ENCODE measurements around the gene SNX1.

SNX1 gene

DNA sequence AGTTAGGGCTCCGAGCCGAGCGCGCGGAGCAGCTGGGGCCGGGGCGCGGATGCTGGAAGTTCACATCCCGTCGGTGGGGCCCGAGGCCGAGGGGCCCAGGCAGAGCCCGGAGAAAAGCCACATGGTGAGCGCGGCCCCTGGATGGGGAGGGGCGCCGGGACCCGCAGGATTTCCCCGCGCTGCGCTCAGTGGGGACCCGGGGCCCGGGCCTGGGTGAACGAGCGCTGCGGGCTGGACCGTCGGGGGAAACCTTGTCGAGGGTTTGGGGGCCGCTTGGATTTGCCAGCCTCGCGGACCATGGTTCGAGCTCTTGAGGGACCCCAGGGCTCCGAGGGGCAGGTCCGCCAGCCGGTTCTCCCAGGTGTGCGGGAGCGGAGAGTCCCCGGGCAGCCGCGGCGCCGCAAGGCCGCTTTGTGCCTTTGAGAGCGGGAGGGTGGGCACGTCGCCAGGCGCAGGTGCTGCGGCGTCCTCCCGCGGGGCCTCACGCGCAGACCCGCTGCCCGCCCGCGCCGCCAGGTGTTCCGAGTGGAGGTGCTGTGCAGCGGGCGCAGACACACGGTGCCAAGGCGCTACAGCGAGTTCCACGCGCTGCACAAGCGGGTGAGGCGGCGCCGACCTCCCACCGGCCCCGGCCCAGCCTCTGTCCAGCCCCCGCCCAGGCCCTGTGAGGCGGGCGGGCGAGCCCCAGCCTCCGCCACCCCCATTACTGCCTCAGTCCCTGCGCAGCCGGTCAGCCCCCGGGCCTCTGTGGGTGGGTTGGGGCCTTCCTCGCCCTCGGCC lies 56.1 kb downstream of the SNX1 start, which contains the start of gene SNX22:
Gene SNX22, plus strand, starts transcription at position 5 of the 780 bp plus-strand sequence. Its CDS starts 45 bp downstream, at position 50.
- Mint-ChIP-seq H3K27me3 (peaks cover 42% of the 10 kb centered on the region), H3K9me3 (no peaks in the 10 kb centered on the region), H3K27ac (no peak within 1 kb of the TSS), H3K4me1 (peaks cover 38% of the 10 kb centered on the region), H3K36me3 (peaks cover 14% of the 10 kb centered on the region), H3K4me3 (peak within 1 kb of the TSS; percentile 77)
- DNase-seq = peak; percentile 51
- CTCF ChIA-PET = interaction anchor here (0.5 to 2.8 kb wide), 5 partner anchors 11 to 915 kb away, joined by 4 to 28 read pairs (median 5); partner anchors contain the start of gene PPIB

DNA sequence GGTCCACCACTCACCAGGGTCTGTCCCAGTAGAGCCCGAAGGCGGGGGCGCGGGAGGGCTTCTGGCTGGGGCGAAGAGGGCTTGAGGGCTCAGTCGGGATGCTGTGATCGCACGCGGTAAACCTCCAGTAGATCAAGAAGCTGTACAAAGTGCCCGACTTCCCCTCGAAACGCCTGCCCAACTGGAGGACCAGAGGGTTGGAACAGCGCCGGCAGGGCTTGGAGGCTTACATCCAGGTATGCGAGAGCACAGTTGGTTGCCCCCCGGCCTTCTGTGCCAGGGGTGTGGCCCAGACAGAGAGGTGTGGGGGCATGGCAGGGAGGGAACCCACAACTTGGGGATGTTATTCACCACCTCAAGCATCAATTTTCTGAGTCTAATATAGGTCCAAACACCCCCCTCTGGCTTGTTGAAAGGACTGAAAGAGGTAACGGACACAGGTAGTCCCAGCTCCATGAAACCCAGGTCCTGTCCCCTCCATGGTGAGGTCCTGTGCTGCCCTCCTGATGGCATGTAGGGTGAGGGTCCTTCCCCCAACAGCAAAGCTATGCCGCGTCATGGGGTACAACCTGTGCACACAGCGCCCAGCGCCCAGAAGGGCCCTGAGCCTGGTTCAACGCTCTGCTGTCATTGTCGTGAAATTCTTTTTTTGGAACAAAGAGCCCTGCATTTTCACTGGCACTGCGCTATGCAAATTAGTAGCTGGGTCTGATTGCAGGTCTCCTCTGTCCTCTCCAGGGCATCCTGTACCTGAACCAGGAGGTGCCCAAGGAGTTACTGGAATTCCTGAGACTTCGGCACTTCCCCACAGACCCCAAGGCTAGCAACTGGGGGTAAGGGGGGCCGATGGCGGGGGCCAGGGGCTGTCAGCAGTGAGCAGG lies 57.0 kb downstream of the SNX1 start:
- Mint-ChIP-seq H3K27me3 (peaks cover 42% of the 10 kb centered on the region), H3K4me1 (peaks cover 38% of the 10 kb centered on the region), H3K36me3 (peaks cover 21% of the 10 kb centered on the region), H3K27ac (no peak overlapping the region), H3K9me3 (no peaks in the 10 kb centered on the region), H3K4me3 (peak overlapping the region; percentile 48)
- peak; percentile 28 for DNase-seq
- CTCF ChIA-PET = interaction anchor here (0.5 to 2.8 kb wide), 17 partner anchors 8 to 914 kb away, joined by 3 to 28 read pairs (median 5); partner anchors contain the start of genes CIAO2A and PPIB

DNA sequence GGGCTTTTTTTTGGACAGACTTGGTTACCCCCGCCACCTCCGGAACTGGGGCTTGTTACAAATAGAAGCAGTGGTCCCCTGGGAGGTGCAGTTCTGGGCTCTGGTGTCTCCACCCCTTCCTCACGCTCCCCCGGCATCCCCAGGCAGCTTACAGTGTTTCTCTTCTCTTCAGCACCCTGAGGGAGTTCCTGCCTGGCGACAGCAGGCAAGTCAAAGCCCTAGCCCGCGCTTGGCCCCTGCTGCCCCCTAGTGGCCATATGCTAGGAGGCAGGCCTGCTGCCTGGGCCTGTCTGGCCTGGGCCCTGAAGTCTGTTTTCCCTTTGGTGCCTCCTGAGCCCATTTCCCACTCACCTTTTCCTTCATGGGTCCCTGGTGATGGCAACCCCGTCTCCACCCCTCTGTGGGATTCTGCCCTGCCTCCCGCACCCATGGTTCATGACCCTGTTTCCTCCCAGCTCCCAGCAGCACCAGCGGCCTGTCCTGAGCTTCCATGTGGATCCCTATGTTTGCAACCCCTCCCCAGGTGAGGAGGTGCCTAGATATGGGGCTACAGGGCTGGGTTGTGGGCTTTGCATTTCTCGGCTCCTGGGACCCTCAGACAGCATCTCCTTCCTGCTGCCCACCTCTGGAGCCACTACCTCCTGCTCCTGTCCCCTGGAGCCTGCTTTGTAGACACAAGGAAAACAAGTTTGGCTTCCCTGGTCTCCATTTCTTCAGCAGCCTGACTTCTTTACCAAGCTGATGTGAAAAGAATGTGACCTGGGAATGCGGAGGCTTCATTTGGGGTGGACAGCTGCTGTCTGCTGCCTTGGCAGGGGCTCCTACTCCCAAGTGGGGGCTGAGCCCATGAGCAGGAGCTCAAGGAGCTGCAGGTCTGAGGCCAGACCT lies 57.9 kb downstream of the SNX1 start:
- peaks cover 44% of the 10 kb centered on the region for H3K4me1 Mint-ChIP-seq
- H3K27ac Mint-ChIP-seq = peak overlapping the region; percentile 80
- CTCF ChIA-PET = interaction anchor here (0.6 to 2.8 kb wide), 20 partner anchors 9 to 574 kb away, joined by 3 to 28 read pairs (median 4); partner anchors contain the start of genes CIAO2A and PPIB
- peaks cover 42% of the 10 kb centered on the region for H3K27me3 Mint-ChIP-seq
- peak overlapping the region; percentile 35 for H3K4me3 Mint-ChIP-seq
- peak; percentile 95 for DNase-seq
- peaks cover 31% of the 10 kb centered on the region for H3K36me3 Mint-ChIP-seq
- H3K9me3 Mint-ChIP-seq = no peaks in the 10 kb centered on the region

DNA sequence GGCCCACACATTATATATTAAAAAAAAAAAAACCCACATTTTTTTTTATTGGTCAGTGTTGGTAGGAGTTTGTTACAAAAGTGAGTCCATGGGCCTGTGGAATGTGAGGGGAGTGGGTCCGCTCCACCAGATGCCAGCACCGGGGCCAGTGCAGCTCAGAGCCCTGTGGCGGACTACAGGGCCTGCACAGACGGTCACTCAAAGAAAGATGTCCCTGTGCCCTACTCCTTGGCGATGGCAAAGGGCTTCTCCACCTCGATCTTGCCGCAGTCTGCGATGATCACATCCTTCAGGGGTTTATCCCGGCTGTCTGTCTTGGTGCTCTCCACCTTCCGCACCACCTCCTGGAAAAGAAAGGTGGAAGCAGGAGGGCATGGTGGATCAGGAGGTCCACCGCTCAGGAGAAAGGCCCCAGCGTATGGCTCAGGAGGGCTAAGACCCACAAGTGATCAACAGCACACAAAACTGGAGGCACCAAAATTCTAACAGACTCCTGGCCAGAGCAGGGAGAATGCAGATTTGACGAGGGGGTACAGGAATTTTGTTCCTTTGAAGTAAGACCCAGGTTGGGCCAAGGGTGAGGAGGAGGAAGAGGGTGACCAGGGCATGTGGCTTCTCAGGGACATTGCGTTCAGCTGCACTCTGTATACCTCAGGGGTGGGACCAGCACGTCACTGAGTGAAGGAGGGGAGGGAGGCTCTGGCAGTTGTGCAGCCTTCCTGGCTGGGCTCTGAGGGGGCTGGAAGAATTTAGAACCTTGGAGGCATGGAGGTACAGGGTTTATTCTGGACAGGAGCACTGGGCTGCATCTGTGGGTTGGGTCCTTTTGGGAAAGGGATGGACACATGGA lies 60.2 kb downstream of the SNX1 start:
- peaks cover 38% of the 10 kb centered on the region for H3K4me1 Mint-ChIP-seq
- H3K9me3 Mint-ChIP-seq = no peaks in the 10 kb centered on the region
- CTCF ChIA-PET = interaction anchor here (1.6 kb wide), 1 partner anchor 63 kb away, joined by 4 read pairs; the partner anchor contains the start of gene CIAO2A
- peaks cover 28% of the 10 kb centered on the region for H3K27me3 Mint-ChIP-seq
- H3K4me3 Mint-ChIP-seq = no peak overlapping the region
- peaks cover 47% of the 10 kb centered on the region for H3K36me3 Mint-ChIP-seq
- no peak for DNase-seq
- no peak overlapping the region for H3K27ac Mint-ChIP-seq

DNA sequence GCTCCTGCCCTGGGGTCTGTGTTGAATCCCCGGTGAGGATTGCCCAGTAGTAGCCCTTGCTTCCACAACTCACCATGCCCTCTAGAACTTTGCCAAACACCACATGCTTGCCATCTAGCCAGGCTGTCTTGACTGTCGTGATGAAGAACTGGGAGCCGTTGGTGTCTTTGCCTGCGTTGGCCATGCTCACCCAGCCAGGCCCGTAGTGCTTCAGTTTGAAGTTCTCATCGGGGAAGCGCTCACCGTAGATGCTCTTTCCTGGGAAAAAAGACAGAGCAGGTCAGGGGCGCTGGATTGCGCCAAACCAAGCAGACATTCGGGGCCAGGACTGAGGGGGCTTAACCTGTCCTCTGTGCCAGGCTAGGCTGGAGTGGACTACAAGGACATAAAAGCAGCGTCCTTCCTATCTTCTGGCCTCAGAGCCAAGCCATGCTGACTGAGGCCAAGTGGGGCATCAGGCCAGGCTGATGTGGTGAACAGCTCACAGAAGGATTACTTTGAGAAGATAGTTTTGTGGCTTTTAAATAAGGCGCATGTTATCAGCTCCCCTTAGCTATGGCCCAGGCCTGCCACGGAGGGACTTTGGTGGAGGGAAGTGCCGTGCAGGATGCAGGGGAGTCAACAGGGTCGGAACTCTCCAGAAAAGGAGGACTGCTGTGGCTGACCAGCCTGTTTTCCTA lies 61.0 kb downstream of the SNX1 start:
- H3K4me1 Mint-ChIP-seq = peaks cover 41% of the 10 kb centered on the region
- H3K4me3 Mint-ChIP-seq = no peak overlapping the region
- peaks cover 21% of the 10 kb centered on the region for H3K27me3 Mint-ChIP-seq
- H3K27ac Mint-ChIP-seq = peak overlapping the region; percentile 60
- no peak for DNase-seq
- H3K36me3 Mint-ChIP-seq = peaks cover 49% of the 10 kb centered on the region
- CTCF ChIA-PET = no interaction called here
- H3K9me3 Mint-ChIP-seq = no peaks in the 10 kb centered on the region

DNA sequence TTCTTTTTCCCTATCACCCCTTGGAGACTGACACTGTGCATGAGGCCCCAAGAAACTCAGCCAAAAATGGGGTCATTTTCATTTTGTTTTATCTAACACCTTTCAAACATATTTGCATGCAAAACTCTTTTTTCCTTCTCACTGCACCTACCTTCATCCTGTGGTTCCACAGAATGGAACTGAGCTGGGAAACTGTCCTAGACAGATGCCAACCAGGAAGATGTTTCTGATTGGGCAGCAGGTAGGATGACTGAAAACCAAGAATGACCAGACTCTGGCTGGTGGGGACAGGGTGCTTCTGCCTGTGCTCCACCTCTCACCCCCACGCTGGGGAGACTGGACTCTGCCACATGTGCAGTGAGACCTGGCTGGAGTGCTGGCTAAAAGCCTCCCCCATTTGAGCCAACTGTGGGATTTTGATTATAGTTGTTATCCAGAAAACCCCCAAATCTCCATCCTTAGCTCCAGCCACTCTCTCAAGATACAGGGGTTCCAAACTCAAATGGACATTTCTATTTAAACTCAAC lies 61.9 kb downstream of the SNX1 start:
- Mint-ChIP-seq H3K9me3 (no peaks in the 10 kb centered on the region), H3K36me3 (peaks cover 55% of the 10 kb centered on the region), H3K4me3 (no peak overlapping the region), H3K27ac (no peak overlapping the region), H3K4me1 (peaks cover 41% of the 10 kb centered on the region), H3K27me3 (peaks cover 12% of the 10 kb centered on the region)
- CTCF ChIA-PET = no interaction called here
- no peak for DNase-seq

DNA sequence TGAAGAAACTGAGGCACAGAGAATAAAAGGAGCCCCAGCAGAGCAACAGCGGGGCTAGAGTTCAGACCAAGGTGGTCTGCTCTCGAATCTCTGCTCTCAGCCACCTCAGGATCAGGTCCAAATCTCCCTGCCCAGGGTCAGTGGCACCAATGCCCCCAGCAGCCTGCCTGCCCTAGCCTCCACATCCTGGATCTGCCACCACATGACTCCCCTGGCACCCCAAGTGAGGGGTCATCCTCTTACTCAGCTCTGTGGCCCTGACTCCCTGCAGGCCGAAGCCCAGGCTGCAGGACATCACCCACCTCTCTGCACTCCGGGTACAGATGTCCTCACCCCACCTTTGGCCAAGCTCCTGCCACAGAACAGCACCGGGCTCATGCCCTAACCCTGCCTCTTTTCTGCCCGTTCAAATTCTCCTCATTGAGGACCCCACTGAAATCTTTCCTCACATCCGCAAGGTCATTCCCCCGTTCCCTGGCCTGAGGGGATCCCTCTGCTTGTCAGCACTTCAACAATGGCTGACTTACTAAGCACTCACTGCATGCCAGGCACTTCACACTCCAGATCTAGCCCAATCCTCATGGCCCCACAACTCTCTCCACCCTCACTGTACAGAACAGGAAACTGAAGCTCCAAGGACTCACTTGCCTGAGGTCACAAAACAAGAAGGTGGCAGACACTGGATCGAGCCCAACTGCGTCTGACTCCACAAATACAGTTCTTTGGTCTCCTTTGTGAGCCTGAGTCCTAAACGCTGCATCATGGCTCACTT lies 62.8 kb downstream of the SNX1 start:
- H3K27me3 Mint-ChIP-seq = peaks cover 3% of the 10 kb centered on the region
- CTCF ChIA-PET = no interaction called here
- H3K4me1 Mint-ChIP-seq = peaks cover 35% of the 10 kb centered on the region
- H3K27ac Mint-ChIP-seq = peak overlapping the region; percentile 60
- no peaks in the 10 kb centered on the region for H3K9me3 Mint-ChIP-seq
- no peak for DNase-seq
- no peak overlapping the region for H3K4me3 Mint-ChIP-seq
- peaks cover 56% of the 10 kb centered on the region for H3K36me3 Mint-ChIP-seq

DNA sequence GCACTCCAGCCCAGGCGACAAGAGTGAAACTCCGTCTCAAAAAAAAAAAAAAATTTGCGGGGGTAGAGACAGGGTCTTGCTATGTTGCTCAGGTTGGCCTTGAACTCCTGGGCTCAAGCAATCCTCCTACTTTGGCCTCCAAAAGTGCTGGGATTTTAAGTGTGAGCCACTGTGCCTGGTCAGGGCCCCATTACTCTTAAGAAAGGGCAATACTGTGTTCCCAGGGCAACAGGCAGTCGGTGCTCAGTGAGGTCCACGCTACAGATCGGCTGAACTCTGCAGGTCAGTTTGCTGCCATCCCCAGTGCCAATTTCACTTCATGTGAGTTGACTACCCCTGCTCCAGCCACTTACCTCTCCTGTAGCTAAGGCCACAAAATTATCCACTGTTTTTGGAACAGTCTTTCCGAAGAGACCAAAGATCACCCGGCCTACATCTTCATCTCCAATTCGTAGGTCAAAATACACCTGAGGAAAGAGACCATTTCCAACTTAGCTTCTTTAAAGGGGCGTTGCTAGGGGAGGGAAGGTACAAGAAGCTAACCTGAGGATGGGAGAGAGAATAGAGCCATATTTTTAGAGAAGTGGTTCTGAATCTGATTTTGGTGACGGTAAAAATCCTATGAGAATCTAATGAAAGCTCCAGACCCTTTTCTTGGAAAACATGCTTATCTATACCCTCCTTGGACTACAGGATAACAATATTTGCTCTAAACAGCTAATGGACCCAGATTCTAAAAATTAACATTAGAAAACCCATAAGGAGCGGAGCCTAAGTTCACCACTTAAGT lies 66.1 kb downstream of the SNX1 start:
- DNase-seq = no peak
- Mint-ChIP-seq H3K27ac (peak overlapping the region; percentile 91), H3K4me1 (peaks cover 49% of the 10 kb centered on the region), H3K4me3 (peak overlapping the region; percentile 89), H3K9me3 (no peaks in the 10 kb centered on the region), H3K27me3 (no peaks in the 10 kb centered on the region), H3K36me3 (peaks cover 48% of the 10 kb centered on the region)
- CTCF ChIA-PET = interaction anchor here (0.6 to 3.4 kb wide), 5 partner anchors 9 to 492 kb away, joined by 3 to 28 read pairs (median 3); partner anchors contain the start of gene SNX22

DNA sequence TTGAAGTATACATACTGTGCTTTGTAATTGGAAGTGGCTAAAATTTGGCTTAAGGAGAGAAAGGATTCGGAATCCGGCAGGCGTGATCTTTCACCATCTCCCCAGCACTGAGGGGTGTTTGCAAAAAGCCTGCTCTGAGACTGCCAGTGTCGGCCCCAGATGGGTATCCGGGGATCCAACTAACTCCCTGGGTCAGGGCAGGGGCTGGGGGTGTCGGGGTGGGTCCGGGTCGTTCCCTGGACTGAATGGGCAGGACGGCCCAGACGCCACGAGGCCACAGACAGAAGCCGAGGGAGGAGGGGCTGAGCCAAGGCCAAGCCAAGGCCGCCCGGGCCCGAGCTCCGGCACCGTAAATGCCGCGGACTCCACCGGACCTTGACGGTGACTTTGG lies 66.7 kb downstream of the SNX1 start:
- H3K36me3 Mint-ChIP-seq = peaks cover 43% of the 10 kb centered on the region
- H3K27ac Mint-ChIP-seq = peak overlapping the region; percentile 91
- no peaks in the 10 kb centered on the region for H3K9me3 Mint-ChIP-seq
- peak overlapping the region; percentile 89 for H3K4me3 Mint-ChIP-seq
- H3K27me3 Mint-ChIP-seq = no peaks in the 10 kb centered on the region
- peaks cover 52% of the 10 kb centered on the region for H3K4me1 Mint-ChIP-seq
- CTCF ChIA-PET = interaction anchor here (0.6 to 3.4 kb wide), 4 partner anchors 10 to 491 kb away, joined by 3 to 28 read pairs (median 4); partner anchors contain the start of gene SNX22
- no peak for DNase-seq

DNA sequence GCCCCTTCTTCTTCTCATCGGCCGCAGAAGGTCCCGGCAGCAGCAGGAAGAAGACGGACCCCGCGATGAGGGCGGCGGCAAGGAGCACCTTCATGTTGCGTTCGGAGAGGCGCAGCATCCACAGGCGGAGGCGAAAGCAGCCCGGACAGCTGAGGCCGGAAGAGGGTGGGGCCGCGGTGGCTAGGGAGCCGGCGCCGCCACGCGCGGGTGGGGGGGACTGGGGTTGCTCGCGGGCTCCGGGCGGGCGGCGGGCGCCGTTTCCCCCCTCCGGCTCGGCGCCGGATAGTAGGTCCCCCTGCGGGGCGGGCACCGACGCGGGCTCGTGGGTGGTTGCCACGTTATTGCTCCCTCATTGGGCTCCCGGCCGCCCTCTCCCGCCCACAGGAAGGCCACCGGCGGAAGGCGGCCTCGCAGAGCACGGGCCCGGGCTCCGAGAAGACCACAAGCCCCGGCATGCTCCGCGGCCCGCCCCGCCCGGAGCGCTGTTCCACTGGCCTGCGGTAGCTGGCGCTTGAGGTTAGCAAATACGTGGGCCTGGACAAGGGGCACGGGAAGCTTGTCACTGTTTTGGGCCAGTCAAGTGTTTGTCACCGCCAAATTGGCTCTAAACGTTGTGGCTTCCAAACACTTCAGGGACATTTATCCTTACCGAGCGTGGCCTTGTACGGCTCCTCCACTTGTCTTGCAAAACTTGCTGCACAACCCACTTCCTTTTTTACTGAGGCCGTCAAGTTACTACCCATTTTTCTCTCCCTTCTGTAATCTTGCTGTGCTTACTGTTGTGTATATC lies 67.3 kb downstream of the SNX1 start, which contains the start of gene PPIB:
Gene PPIB, minus strand, starts transcription at position 154 of the 790 bp plus-strand sequence. Its CDS starts 36 bp downstream, at position 118.
- CTCF ChIA-PET = interaction anchor here (0.7 to 3.4 kb wide), 3 partner anchors 10 to 423 kb away, joined by 3 to 28 read pairs (median 3); partner anchors contain the start of gene SNX22
- DNase-seq = peak; percentile 98
- Mint-ChIP-seq H3K9me3 (no peaks in the 10 kb centered on the region), H3K27ac (peak within 1 kb of the TSS; percentile 97), H3K4me1 (peaks cover 49% of the 10 kb centered on the region), H3K4me3 (peak within 1 kb of the TSS; percentile 89), H3K36me3 (peaks cover 40% of the 10 kb centered on the region), H3K27me3 (no peaks in the 10 kb centered on the region)

Data from activated naive CD4-positive, alpha-beta T cell treated with anti-CD3 and anti-CD28 coated beads, Interleukin-2, amount 10 ng/mL, durations not matched to agents 7 days and 5 days (primary cell).